Activated naive CD4-positive, alpha-beta T cell treated with anti-CD3 and anti-CD28 coated beads, Interleukin-2, amount 50 U/mL, for 24 hours (primary cell): ENCODE data around the gene LRRC26.

Experiments
- H3K27ac Mint-ChIP-seq: one replicate; pipeline ENCODE4 v1.8.0; 2021; ENCODE audit warnings: mild to moderate bottlenecking, mixed read lengths
- H3K27me3 Mint-ChIP-seq: one replicate; pipeline ENCODE4 v1.8.0; 2021; ENCODE audit warnings: mixed read lengths
- H3K36me3 Mint-ChIP-seq: one replicate; pipeline ENCODE4 v1.8.0; 2021; ENCODE audit warnings: mixed read lengths
- H3K4me1 Mint-ChIP-seq: one replicate; pipeline ENCODE4 v1.8.0; 2021; ENCODE audit warnings: mixed read lengths
- H3K4me3 Mint-ChIP-seq: one replicate; pipeline ENCODE4 v1.8.0; 2021; ENCODE audit warnings: mild to moderate bottlenecking, mixed read lengths
- H3K9me3 Mint-ChIP-seq: one replicate; pipeline ENCODE4 v1.8.0; 2021; ENCODE audit warnings: mixed read lengths

LRRC26 gene

GRCh38 chr9:137166380-137167229 is 3.2 kb downstream of the LRRC26 start:
- Mint-ChIP-seq H3K9me3 (no peaks in the 10 kb centered on the region), H3K36me3 (no peaks in the 10 kb centered on the region), H3K4me3 (peak overlapping the region; percentile 19), H3K27ac (no peak overlapping the region), H3K27me3 (peaks cover 21% of the 10 kb centered on the region), H3K4me1 (peaks cover 6% of the 10 kb centered on the region)

- Mint-ChIP-seq H3K27me3 (peaks cover 22% of the 10 kb centered on the region), H3K9me3 (no peaks in the 10 kb centered on the region), H3K4me3 (no peak overlapping the region), H3K4me1 (peaks cover 6% of the 10 kb centered on the region), H3K36me3 (no peaks in the 10 kb centered on the region), H3K27ac (no peak overlapping the region)
Observed at GRCh38 chr9:137165250-137165836, 4.5 kb downstream of the LRRC26 start.

GRCh38 chr9:137164370-137165249 is 5.2 kb downstream of the LRRC26 start:
- H3K9me3 Mint-ChIP-seq, result no peaks in the 10 kb centered on the region
- no peaks in the 10 kb centered on the region for H3K36me3 Mint-ChIP-seq
- H3K4me1 Mint-ChIP-seq, result peaks cover 6% of the 10 kb centered on the region
- no peak overlapping the region for H3K4me3 Mint-ChIP-seq
- peaks cover 26% of the 10 kb centered on the region for H3K27me3 Mint-ChIP-seq
- H3K27ac Mint-ChIP-seq, result no peak overlapping the region

- Mint-ChIP-seq H3K27me3 (peaks cover 32% of the 10 kb centered on the region), H3K36me3 (no peaks in the 10 kb centered on the region), H3K4me3 (peak overlapping the region; percentile 19), H3K9me3 (no peaks in the 10 kb centered on the region), H3K27ac (no peak overlapping the region), H3K4me1 (peaks cover 12% of the 10 kb centered on the region)
Observed at GRCh38 chr9:137163805-137164204, 6.0 kb downstream of the LRRC26 start.

- H3K4me1 Mint-ChIP-seq, result peaks cover 13% of the 10 kb centered on the region
- no peaks in the 10 kb centered on the region for H3K36me3 Mint-ChIP-seq
- peaks cover 32% of the 10 kb centered on the region for H3K27me3 Mint-ChIP-seq
- H3K4me3 Mint-ChIP-seq, result peak overlapping the region; percentile 19
- H3K9me3 Mint-ChIP-seq, result no peaks in the 10 kb centered on the region
- no peak overlapping the region for H3K27ac Mint-ChIP-seq
Observed at GRCh38 chr9:137163365-137163715, 6.5 kb downstream of the LRRC26 start.

GRCh38 chr9:137162505-137163364 is 7.1 kb downstream of the LRRC26 start:
- Mint-ChIP-seq H3K27ac (no peak overlapping the region), H3K4me3 (no peak overlapping the region), H3K9me3 (no peaks in the 10 kb centered on the region), H3K36me3 (no peaks in the 10 kb centered on the region), H3K4me1 (peaks cover 18% of the 10 kb centered on the region), H3K27me3 (peaks cover 36% of the 10 kb centered on the region)

GRCh38 chr9:137161558-137162486 is 8.0 kb downstream of the LRRC26 start:
- Mint-ChIP-seq H3K4me3 (no peak overlapping the region), H3K9me3 (no peaks in the 10 kb centered on the region)

GRCh38 chr9:137160716-137161557 is 8.9 kb downstream of the LRRC26 start:
- H3K27ac Mint-ChIP-seq, result no peak overlapping the region
- no peaks in the 10 kb centered on the region for H3K9me3 Mint-ChIP-seq
- H3K4me3 Mint-ChIP-seq, result no peak overlapping the region
- no peaks in the 10 kb centered on the region for H3K36me3 Mint-ChIP-seq
- peaks cover 34% of the 10 kb centered on the region for H3K27me3 Mint-ChIP-seq
- peaks cover 14% of the 10 kb centered on the region for H3K4me1 Mint-ChIP-seq

More at GRCh38 chr9:137161558-137162486, 8.0 kb downstream of the LRRC26 start:
- H3K4me1 Mint-ChIP-seq, result peaks cover 18% of the 10 kb centered on the region
- H3K27ac Mint-ChIP-seq, result no peak overlapping the region
- H3K36me3 Mint-ChIP-seq, result no peaks in the 10 kb centered on the region
- peaks cover 36% of the 10 kb centered on the region for H3K27me3 Mint-ChIP-seq

GRCh38 chr9:137160054-137160425 is 9.8 kb downstream of the LRRC26 start:
- Mint-ChIP-seq H3K36me3 (no peaks in the 10 kb centered on the region), H3K27me3 (peaks cover 30% of the 10 kb centered on the region), H3K27ac (peak overlapping the region; percentile 55), H3K4me1 (peaks cover 14% of the 10 kb centered on the region), H3K9me3 (no peaks in the 10 kb centered on the region), H3K4me3 (no peak overlapping the region)

- no peaks in the 10 kb centered on the region for H3K36me3 Mint-ChIP-seq
- peak overlapping the region; percentile 55 for H3K27ac Mint-ChIP-seq
- peaks cover 34% of the 10 kb centered on the region for H3K27me3 Mint-ChIP-seq
- H3K4me1 Mint-ChIP-seq, result peaks cover 14% of the 10 kb centered on the region
- H3K9me3 Mint-ChIP-seq, result no peaks in the 10 kb centered on the region
- H3K4me3 Mint-ChIP-seq, result no peak overlapping the region
Observed at GRCh38 chr9:137159105-137160053, 10.5 kb downstream of the LRRC26 start.

- Mint-ChIP-seq H3K4me1 (peaks cover 14% of the 10 kb centered on the region), H3K4me3 (no peak overlapping the region), H3K27me3 (peaks cover 32% of the 10 kb centered on the region), H3K36me3 (no peaks in the 10 kb centered on the region), H3K27ac (no peak overlapping the region), H3K9me3 (no peaks in the 10 kb centered on the region)
Observed at GRCh38 chr9:137158625-137159024, 11.2 kb downstream of the LRRC26 start.

GRCh38 chr9:137157618-137158415 is 12.0 kb downstream of the LRRC26 start:
- Mint-ChIP-seq H3K27ac (no peak overlapping the region), H3K4me3 (no peak overlapping the region), H3K27me3 (peaks cover 29% of the 10 kb centered on the region), H3K4me1 (peaks cover 12% of the 10 kb centered on the region), H3K36me3 (no peaks in the 10 kb centered on the region), H3K9me3 (no peaks in the 10 kb centered on the region)
